Fibroblast of villous mesenchyme (primary cell): ENCODE results near the gene NSDHL. TPM values are rescaled to one million over a fixed set of nuclear protein-coding genes. Genes with fewer than 3 reads are reported as not detected.

Experiments used
- DNase-seq: peaks from one replicate; pipeline ENCODE4 v3.0.0-alpha.2; 2010; ENCODE audit warnings: low read depth
- H3K4me3 ChIP-seq: 2 replicates; pipeline ENCODE4 v1.5.1; 2011; ENCODE audit warnings: low read depth, mild to moderate bottlenecking, low read length
- CTCF ChIP-seq: IDR thresholded peaks from 2 replicates; pipeline ENCODE4 v1.5.1; 2012; ENCODE audit warnings: low read depth, mild to moderate bottlenecking, low read length; ENCODE audit not compliant: insufficient read depth
- total RNA-seq: library from RNA; depleted of rRNA; stranded (reverse); fragments of >200 nt; gene quantifications from 2 replicates; pipeline ENCODE4 v1.2.3, GENCODE V29; 2012

Gene NSDHL
- total RNA-seq, 1 donor = 28.5 TPM

- no peak for TF ChIP-seq CTCF
- peak overlapping the region; percentile 43 for H3K4me3 ChIP-seq
- no peak for DNase-seq
These were observed 67.6 kb downstream of the NSDHL start for GRCh38 chrX:152898442-152898841.

- DNase-seq = no peak
- no peak for TF ChIP-seq CTCF
- no peak overlapping the region for H3K4me3 ChIP-seq
These were observed 68.4 kb downstream of the NSDHL start for GRCh38 chrX:152899111-152899873.

GRCh38 chrX:152899874-152900719, 69.2 kb downstream of the NSDHL start:
- DNase-seq = no peak
- TF ChIP-seq CTCF = no peak

GRCh38 chrX:152900937-152901445, 70.1 kb downstream of the NSDHL start:
- DNase-seq = no peak
- no peak overlapping the region for H3K4me3 ChIP-seq
- TF ChIP-seq CTCF = no peak

More at GRCh38 chrX:152899874-152900719, 69.2 kb downstream of the NSDHL start:
- H3K4me3 ChIP-seq = no peak overlapping the region

GRCh38 chrX:152901816-152902501, 71.1 kb downstream of the NSDHL start:
- DNase-seq = no peak
- no peak overlapping the region for H3K4me3 ChIP-seq
- no peak for TF ChIP-seq CTCF

- no peak for TF ChIP-seq CTCF
- DNase-seq = no peak
- no peak overlapping the region for H3K4me3 ChIP-seq
These were observed 71.6 kb downstream of the NSDHL start for GRCh38 chrX:152902502-152902820.
